Amniotic epithelial cell (primary cell): Measurements from ENCODE around the gene VASH1.
A peak's percentile ranks its signal among the peaks of the same experiment; 100 is the strongest.
"Not testable (repeated sequence)": the region's sequence is repeated elsewhere in the genome, so short reads cannot be mapped to it uniquely, and the experiment has no call there.

ENCODE experiments used
- DNase-seq: peaks from one replicate; pipeline ENCODE4 v3.0.0-alpha.2; 2010; ENCODE audit warnings: low read depth

Gene VASH1

GRCh38 chr14:76761136-76761959 is at the start of gene VASH1:
Gene VASH1 (plus strand): TSS chr14:76761468. CDS start chr14:76762822, 1,354 bp downstream.
- peak; percentile 67 for DNase-seq

- no peak for DNase-seq
Measured at GRCh38 chr14:76713121-76713520, 48.1 kb upstream of the VASH1 start.

DNA sequence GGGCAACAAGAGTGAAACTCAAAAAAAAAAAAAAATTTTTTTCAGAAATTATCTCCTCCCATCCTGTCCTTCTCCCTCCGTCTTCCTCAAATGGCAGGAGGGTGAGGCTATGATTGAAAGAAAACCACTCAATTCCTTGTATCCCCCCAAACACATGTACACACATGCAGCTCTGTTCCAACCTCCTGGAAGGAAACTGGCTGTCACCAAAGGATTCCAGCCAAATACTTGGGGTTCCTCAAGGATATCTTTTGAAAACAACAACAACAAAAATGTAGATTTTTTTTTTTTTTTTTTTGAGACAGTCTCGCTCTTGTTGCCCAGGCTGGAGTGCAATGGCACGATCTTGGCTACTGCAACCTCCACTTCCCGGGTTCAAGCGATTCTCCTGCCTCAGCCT is 46.8 kb upstream of the VASH1 start:
- DNase-seq, result no peak

DNA sequence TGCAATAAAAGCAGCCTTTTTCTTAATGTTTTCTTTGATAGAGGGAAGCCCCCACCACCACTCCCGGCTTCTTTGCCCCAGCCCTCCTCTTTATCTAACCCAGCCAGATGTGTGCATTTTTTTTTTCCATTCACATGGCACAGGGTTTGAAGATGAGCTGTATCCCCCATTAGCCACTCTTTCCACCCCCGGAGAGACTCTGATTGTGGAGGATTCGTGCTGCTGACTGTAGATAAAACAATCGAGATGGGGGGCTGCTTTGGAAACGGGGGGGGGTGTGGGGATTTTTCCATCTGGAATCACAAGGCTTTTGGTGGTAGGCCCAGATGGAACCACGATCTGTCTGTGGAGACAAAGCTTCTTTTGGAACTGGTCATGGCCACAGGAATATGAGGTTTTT is 46.2 kb upstream of the VASH1 start:
- no peak for DNase-seq

DNA sequence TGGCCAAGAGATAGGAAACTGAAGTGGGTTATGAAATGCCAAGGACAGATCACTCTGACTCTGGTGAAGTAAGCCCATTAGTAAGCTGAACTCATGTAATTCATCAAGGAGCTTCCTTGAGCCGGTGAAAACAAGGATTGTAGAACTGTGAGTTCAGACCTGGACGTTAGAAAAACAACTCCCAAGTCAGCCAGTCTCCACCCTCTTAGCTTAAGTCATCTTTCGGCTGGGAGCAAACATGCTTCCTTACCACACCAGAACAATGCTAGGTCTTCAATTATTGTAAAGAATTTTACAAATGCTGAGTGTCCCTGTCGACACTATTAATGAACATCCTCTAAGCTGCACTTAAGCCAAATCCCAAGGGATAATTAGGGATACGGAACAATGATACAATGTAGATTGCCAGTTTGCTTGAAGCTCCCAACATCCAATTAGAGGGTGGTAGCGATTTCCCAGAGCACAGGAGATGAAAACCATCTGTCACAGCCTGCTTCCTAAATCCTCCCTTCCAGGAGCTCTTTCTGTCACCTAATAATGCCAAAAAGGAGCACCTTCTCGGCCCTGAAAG is 45.7 kb upstream of the VASH1 start:
- DNase-seq, result peak; percentile 71

DNA sequence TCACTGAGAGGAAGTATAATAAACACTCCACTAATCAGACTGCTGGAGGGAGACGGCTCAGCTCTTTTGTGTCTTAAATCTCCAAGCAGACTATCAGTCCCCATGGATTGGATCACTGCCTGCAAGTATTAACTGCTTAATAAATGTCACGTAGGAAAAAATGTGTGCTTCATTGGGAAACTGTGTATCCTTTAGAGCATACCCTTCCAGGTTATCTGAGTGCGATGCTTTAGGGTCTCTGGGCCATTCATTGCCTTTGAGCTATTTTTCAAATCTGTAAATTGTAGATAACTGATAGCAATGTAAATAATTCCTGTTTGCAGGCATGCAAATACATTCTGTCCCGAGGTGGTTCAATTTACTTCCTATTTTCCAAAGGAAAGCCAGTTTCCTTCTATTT is 45.0 kb upstream of the VASH1 start:
- no peak for DNase-seq

DNA sequence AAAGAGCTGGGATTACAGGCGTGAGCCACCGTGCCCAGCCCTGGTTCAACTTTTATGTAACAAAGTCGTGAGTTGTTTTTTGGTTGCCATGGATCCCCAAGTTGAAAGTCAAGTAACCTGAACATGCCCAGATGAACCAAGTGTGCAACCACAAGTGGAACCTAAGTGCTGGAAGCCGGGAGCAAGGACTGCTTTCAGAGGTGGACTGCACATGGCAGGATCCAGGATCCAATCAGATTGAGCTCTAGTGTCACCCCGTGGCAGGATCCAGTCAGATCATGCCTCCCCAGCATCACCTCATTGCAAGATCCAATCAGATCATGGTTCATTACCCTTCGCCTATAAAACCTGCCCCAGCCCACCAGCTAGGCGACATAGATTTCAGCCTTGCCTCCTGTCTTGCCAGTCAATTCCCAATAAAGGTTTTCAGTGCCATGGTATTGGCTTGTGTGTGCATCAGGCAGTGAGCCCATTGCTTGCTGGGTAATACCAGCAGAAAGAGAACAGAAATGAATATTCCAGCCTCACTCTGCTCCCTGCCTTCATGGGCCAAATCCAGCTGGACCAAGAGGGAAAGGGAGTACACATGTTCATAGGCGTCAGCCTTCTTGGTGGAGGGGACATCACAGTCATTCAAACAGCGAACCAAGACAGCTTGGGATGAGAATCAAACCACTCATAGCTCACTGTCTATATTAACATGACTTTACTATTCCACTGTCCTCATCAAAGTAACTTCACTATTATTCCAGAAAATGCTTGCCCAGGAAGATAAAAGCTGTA is 43.6 kb upstream of the VASH1 start:
- DNase-seq, result no peak

DNA sequence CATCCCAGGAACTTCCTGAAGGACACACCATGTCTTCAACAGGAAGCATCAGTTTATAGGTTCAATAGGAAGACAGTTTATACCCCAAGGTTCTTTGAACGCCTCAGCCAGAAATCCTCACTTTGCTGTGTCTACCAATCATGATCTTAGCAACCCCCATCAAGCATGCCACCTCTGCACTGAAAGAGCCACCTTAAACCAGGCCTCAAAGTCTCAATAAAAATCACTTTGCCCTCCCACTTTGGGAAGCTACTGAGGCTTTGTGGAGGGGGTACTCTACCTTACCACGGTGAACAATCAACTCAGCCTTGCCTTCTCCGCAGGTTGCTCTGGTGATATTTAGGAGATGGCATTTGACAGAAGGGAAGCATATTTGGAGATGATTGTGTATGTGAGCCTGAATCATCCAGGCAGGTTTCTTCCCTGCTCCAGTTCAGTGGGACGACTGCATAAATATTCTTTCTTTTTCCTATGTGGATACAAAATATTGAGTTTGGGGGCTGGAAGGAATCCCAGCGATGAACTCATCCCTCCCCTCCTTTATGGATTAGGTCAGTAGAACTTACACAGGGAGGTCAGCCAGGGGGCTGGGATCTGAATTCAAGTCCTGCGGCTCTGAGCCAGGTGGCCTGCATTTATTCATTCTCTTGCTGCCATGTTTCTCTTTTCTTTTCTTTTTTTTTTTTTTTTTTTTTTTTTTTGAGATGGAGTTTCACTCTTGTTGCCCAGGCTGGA is 42.8 kb upstream of the VASH1 start:
- DNase-seq, result no peak

- DNase-seq, result no peak
Measured at GRCh38 chr14:76719666-76720065, 41.6 kb upstream of the VASH1 start.

GRCh38 chr14:76720382-76720813 is 40.9 kb upstream of the VASH1 start:
- peak; percentile 62 for DNase-seq

DNA sequence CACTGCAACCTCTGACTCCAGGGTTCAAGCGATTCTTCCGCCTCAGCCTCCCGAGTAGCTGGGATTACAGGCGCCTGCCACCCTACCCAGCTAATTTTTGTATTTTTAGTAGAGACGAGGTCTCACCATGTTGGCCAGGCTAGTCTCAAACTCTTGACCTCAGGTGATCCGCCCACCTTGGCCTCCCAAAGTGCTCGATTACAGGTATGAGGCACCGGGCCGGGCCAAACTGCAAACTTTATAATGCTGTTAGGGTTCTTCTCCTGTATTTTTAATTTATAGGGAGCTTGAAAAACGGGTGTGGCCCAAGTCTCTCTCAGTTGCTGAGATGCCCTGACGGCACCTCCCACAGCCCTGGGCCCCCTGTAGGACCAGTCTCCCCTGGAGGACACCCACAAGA is 39.8 kb upstream of the VASH1 start:
- not testable (repeated sequence) for DNase-seq

DNA sequence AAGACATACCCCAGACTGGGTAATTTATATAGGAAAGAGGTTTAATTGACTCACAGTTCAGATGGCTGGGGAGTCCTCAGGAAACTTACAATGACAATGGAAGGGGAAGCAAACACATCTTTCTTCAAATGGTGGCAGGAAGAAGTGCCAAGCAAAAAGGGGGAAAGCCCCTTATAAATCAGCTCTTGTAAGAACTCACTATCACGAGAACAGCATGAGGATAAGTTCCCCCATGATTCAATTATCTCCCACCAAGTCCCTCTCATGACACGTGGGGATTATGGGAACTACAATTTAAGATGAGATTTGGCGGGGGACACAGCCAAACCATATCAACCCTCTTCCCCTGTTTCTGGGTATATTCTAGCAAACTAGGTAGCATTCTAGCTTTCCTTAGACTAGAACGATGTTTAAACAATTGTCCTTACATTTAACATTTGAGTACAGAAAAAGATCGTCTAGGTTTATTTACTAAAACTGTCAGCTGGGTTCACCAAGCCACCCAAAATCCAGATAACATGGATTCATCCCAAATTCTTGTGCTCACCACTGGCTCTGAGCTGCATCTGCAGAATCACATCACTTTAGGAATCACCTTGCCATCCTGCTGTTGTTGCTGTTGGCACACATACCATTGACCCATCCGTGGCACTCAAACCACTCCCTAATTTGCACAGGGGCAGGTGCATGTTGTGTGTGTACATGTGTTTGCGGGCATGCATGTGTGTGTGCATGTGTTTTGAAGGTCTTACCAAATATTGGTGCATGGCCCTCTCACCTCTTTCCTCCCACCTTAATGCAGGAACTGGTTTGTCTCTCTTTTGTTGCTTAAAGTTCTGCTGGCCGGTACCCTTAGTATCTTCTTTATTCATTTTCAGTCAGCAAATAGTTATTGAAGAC is 36.4 kb upstream of the VASH1 start:
- DNase-seq, result no peak

DNA sequence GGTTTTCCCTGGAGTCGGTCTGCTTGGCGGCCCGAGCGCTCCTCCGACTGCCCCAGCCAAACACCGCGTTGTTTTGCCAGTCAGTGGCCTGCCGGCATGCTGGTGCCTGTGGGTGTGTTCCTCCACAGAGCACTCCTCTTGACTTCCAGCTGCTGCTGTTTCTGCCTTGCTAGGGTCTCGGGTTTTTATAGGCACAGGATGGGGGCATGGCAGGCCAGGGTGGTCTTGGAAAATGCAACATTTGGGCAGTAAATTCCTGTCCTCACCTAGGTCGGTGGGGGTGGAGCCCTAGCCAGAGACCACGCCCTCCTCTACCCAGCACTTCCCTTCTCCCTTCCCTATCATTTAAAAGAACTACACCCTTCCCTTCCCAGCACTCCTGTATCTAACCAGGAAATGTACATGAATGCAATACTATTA is 34.7 kb upstream of the VASH1 start:
- no peak for DNase-seq

- no peak for DNase-seq
Measured at GRCh38 chr14:76727384-76727783, 33.9 kb upstream of the VASH1 start.

- DNase-seq, result no peak
Measured at GRCh38 chr14:76727901-76728300, 33.4 kb upstream of the VASH1 start.

GRCh38 chr14:76729258-76729657 is 32.0 kb upstream of the VASH1 start:
- DNase-seq, result no peak

DNA sequence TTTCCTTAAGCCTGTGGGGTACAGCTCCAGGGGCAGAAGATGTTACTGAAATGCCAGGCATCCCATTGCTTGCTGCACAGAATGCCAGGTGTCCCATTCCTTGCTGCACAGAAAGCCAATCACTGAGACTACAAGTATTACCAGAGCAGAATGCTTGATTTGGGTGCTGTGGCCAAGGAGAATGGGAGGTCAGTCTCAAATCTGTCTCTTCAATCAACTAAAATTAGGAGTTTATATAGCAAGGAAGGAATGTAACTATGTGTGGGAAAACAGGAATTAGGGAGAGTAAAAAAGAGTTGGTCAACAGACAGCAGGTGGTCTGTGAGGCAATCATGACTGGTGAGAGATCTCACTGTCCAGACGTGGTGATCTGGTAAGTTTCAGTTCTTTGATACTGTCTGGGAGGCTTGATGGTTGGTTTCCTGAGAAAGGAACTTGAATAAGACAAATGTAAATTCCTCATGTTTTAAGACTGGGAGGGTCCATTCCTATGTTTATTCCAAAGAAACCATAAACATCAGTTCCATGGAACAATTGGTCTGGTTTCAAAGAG is 31.2 kb upstream of the VASH1 start:
- peak; percentile 70 for DNase-seq

DNA sequence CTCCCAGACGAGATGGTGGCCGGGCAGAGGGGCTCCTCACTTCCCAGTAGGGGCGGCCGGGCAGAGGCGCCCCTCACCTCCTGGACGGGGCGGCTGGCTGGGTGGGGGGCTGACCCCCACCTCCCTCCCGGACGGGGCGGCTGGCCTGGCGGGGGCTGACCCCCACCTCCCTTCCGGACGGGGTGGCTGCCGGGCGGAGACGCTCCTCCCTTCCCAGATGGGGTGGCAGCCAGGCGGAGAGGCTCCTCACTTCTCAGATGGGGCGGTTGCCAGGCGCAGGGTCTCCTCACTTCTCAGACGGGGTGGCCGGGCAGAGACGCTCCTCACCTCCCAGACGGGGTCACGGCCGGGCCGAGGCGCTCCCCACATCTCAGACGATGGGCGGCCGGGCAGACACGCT is 26.8 kb upstream of the VASH1 start:
- DNase-seq, result not testable (repeated sequence)

GRCh38 chr14:76736514-76736913 is 24.8 kb upstream of the VASH1 start:
- DNase-seq, result no peak

DNA sequence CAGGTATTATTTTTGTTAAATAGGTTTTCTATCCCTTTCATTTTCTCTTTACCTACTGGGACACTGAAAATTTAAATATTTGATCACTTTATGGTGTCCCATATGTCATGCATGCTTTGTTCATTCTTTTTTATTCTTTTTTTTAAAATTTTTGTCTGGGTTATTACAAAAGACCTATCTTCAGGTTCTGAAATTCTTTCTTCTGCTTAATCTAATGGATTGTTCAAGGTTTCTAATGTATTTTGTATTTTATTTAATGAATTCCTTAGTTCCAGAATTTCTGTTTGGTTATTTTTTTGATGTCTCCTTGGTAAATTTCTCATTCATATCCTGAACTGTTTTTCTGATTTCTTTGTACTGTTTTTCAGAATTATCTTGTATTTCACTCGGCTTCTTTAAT is 20.2 kb upstream of the VASH1 start:
- no peak for DNase-seq

DNA sequence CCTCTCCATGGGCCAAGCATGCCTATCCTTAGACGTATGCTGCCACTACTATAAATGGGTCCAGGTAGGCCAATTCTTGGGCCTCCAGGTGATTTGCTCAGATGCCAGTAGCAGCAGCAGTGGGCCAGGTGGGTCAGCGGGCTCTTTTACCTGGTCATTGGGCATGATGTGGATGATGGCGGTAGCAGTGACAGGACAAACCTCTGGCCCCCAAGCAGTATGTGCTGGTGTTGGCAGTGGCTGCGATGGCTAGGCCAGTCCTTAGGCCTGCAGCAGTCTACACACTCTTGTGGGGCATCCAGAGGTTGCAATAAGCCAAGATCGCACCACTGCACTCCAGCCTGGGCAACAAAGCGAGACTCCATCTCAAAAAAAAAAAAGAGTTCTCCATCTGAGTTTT is 19.1 kb upstream of the VASH1 start:
- no peak for DNase-seq
